ENCODE data around the gene MED27. TPM values are rescaled to one million over a fixed set of nuclear protein-coding genes. Genes with fewer than 3 reads are reported as not detected.

The MED27 gene
- total RNA-seq, 1 donor from 2014 or later = 17.2 TPM

DNA sequence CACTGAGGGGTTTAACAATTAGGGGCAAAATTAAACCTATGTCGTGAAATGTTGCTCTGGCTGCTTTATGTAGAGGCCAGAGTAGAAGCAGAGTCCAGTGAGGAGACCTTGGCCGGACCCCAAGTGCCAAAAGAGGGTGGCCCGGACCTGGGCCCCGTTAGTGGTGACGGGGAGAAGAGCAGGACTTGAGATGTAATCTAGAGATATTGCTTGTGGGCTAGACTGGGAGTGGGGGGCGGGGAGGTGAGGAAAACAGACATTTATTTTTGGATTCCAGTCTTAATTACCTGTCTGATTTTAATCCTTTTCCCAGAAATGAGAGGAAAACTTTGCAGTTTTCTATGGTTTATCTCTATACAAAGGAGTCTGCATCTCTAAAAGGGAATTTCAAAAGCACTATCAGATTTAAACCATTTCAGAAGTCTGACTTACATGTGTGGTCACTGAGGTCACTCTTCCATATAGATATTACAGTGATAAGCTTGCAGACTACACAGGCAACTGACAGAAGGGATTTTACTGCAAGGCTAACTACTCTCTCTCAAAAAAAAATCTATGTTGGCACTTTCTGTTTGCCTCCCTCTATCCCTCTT lies 108.1 kb downstream of the MED27 start:
- no peak for DNase-seq (ENCODE audit: low read depth, low spot score)

DNA sequence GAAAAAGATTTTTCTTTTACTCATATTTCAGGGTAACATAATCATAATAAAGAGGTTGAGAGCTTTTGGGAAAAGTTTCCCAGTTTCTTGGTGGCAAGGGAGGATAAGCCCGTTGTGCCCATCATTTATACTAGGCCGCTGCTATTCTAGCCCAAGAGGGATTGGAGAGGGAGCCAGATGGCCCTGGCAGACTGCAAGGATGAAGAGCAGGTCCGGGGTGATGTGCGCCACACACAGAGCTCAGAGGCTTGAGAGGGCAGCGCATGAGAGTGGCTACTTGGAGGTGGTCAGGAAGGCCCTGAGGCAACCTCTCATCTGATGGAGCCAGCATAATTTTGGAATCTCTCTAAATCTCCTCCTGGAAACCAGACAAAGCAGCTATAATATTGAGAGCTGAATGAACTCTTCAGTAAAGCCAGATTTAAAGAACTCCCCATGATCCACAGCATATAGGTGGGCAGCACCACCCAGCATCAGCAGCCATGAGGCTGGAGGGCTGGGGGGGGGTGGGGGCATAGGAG lies 110.1 kb downstream of the MED27 start:
- DNase-seq (ENCODE audit: low read depth, low spot score) = no peak

DNA sequence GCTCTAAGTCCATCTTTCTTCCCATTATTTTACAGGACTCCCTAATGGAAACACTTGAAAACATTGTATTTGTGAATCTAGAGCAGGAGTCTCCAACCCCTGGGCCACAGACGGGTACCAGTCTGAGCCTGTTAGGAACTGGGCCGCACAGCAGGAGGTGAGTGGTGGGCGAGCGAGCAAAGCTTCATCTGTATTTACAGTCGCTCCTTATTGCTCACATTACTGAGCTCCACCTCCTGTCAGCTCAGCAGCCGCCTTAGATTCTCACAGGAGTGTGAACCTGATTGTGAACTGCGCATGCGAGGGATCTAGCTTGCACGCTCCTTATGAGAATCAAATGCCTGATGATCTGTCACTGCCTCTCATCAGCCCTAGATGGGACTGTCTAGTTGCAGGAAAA lies 111.0 kb downstream of the MED27 start:
- no peak for DNase-seq (ENCODE audit: low read depth, low spot score)

DNA sequence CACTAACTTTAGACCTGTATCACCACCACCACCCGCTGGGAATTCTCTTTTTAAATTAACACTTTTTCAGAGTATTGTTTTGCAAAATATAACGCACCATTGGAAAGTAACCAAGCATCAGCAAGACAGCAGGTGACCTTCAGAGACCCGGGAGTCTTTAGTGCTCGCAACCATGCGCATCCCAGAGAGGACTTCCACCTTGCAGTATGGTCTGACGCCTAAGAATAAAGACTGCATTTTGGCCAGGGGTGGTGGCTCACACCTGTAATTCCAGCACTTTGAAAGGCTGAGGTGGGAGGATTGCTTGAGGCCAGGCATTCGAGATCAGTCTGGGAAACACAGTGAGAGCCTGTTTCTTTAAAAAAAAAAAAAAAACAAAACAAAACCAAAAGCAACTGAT lies 113.8 kb downstream of the MED27 start:
- DNase-seq (ENCODE audit: low read depth, low spot score) = no peak

- no peak for DNase-seq (ENCODE audit: low read depth, low spot score)
These were observed 114.6 kb downstream of the MED27 start for GRCh38 chr9:131965103-131965502.

DNA sequence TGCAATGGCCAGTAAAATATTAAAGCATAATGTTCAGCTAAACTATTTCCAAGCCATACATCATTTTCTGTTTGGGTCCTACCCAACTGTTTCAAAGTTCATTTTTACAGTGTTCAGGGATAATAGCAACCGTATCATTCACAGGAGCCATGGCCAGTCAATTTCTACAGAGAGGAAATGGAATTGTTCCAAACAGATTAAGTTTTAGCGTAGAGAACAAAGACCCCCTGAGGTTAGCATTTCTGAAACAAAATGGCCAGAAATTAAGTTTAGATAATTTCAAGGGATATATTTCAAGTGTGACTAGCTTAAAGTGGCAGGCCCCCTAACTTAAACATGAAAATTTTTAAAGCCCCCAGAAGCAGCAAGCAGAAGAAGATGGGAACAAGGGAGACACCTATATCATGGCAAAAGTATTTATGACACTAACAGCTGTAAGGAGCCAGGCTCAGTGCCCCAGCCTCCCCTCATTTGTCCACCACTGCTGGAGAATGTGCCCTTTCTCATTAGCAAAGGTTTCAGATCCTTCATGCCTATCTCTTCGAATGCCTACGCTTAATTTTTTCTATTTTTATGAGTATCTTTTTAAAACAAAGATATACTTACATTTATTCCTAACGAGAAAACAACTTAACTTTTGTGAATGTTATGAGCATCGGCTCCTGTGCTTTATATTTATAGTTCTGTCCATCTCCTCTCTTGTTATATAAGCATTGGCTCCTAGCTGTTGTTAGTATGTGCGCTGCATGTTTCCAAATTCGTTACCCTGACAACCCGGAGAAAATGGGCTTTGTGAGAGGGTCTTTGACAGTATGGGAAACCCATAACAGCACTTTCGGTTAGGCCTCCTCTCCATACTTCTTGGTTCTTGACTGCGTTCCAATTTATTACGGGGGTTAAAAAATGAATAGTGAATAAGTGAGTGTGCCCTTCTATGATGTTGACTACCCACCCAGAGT lies 116.3 kb downstream of the MED27 start:
- no peak for DNase-seq (ENCODE audit: low read depth, low spot score)

DNA sequence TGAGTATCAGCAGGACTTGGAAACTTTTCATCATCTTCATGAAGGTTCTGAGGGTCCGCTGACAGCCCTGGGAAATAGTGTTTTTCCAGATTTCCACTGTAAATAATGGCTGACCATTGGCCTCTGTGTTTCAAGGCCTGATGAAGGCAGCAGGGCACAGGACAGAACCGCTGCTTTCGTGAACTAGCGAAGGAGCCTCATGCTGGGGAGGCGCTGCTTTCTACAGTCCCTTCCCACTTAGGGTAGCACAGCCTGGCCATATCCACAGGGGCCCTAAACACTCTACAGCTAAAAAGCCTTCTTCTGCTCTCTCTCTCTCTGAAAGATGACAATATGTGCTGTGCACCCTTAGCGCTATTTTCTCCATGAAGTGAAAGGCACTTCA lies 118.2 kb downstream of the MED27 start:
- no peak for DNase-seq (ENCODE audit: low read depth, low spot score)

- no peak for DNase-seq (ENCODE audit: low read depth, low spot score)
These were observed 118.7 kb downstream of the MED27 start for GRCh38 chr9:131960851-131961495.

DNA sequence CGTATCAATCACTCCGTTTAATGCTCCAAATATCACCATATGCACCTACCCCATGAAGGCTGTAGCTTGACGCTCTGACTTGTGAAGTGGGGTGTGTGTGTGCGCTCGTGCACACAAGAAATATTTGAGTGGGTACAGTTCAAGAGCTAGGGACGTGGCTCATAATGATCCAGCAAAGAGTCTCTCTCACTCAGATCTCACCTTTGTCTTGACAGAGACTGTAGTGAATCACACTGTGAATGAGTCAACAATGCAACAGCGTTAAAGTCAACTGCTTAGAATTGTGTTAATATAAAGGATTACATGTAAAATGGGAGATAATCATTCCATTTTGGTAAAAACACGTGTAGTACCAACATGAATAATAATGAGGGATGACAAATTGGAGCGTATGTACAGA lies 119.4 kb downstream of the MED27 start:
- no peak for DNase-seq (ENCODE audit: low read depth, low spot score)

DNA sequence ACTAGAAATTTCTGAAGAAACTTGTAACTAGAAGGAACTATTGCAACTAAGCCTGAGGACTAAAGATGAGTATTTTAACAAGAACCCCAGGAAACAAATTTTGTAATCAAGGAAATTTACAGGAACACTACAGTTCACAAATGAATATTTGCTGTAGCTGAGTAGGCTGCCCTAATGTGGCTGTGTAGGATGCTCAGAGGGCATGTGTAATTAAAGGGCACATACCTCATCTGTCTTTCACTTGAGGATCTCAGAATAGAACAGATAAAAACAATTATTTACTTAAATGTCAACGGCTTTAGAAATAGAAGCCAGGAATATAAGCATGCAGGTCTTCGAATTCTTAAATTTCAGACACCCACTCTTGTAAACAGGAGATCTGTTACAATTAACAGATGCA lies 119.8 kb downstream of the MED27 start:
- DNase-seq (ENCODE audit: low read depth, low spot score) = no peak

- no peak for DNase-seq (ENCODE audit: low read depth, low spot score)
These were observed 120.6 kb downstream of the MED27 start for GRCh38 chr9:131959056-131959455.

DNA sequence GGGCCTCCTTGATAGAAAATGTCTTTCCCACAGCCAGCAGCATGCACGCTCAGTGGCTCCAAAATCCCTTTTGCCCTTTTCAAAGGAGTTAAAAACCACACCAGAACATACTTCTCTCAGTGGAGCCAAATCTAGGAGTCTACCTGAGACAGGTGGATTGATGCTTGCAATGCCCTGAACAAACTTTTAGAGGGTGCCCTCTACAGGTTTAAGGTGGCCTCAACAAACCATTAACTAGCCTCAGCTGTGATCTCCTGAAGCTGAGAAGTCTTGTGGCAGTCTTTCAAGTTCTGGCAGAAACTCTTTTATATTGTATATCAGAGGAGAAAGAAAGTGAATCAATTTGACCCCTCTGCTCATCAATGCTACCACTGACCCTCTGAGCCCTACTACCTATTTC lies 125.4 kb downstream of the MED27 start:
- DNase-seq (ENCODE audit: low read depth, low spot score) = no peak

DNA sequence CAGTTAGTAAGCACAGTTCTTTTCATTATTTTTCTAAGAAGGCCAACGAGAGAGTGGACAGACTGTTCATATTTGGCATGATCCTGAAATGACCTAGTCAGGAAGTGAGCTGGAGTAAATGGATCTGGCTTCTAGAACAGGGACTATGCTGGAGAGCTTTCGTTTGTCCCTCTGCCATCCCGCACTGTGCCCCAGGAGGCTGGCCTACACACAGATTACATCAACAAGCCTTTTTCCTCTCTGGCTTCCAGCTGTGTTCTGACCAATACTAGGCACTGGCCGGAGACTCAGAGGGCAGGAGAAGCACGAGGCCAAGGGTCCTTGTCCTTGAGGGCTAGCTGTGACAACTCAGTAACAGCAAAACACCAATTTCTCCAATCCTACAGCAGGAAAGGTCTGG lies 127.8 kb downstream of the MED27 start:
- no peak for DNase-seq (ENCODE audit: low read depth, low spot score)

GRCh38 chr9:131951155-131951554 lies 128.5 kb downstream of the MED27 start:
- no peak for DNase-seq (ENCODE audit: low read depth, low spot score)

DNA sequence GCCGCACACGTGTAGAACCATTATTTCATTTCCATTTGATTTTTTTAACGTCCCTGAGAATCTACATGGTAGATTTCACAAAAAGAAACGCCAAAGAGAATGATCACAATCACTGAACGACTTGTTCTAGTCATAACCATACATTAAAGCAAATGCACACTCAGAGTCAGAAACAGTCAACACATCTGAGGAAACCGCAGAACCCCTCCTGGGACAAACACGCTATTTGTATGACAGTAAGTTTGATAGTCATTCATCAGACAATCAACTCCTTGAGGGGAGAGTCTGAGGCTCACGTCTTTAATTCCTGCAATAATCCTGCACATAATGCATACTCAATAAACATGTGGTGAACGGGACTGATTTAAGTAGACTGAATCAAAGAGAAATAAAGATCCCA lies 129.2 kb downstream of the MED27 start:
- DNase-seq (ENCODE audit: low read depth, low spot score) = no peak

GRCh38 chr9:131946180-131946579 lies 133.5 kb downstream of the MED27 start:
- no peak for DNase-seq (ENCODE audit: low read depth, low spot score)

DNA sequence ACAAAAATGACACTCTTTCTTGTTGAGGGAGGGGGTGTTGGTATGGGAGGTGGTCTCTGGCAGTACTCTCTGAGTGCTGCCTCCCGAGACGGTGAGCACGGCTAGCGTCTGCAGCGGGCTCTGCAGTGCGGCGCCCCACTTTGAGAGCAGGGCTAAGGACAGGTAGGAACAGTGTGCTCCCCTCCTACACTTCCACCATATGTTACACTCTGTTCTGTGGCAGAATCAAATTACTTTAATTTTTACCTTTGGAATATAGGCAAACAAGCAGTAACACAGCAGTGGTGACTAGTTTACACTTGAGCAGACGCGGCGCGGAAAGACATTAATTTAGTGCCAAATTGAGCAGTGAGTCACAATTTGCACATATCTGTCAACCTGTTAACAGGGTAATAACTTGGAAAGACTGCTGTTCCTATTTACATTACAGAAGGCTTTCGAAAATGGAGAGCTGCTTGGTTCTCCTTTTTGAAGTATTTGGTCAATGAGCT lies 136.3 kb downstream of the MED27 start:
- DNase-seq (ENCODE audit: low read depth, low spot score) = no peak

- DNase-seq (ENCODE audit: low read depth, low spot score) = no peak
These were observed 137.4 kb downstream of the MED27 start for GRCh38 chr9:131942146-131942720.

GRCh38 chr9:131937451-131937850 lies 142.2 kb downstream of the MED27 start:
- DNase-seq (ENCODE audit: low read depth, low spot score) = no peak

GRCh38 chr9:131936929-131937328 lies 142.7 kb downstream of the MED27 start:
- DNase-seq (ENCODE audit: low read depth, low spot score) = no peak

- DNase-seq (ENCODE audit: low read depth, low spot score) = no peak
These were observed 145.0 kb downstream of the MED27 start for GRCh38 chr9:131934673-131935072.

GRCh38 chr9:131927091-131927490 lies 152.6 kb downstream of the MED27 start:
- DNase-seq (ENCODE audit: low read depth, low spot score) = no peak

Measured in pulmonary artery endothelial cell (primary cell).